Pancreas (tissue), 10 donors: ENCODE measurements around the gene ANO4. TPM values are rescaled to one million over a fixed set of nuclear protein-coding genes. Genes with fewer than 3 reads are reported as not detected.

Source experiments
- ATAC-seq, 4 donors: fragments of 200-7000 bp; cut with Tn5 transposase; one replicate each; pipeline versions ENCODE4 v1.8.0 to v1.9.1; 2020; ENCODE audit warnings: mild to moderate bottlenecking in 4 of 4, moderate library complexity in 4 of 4
- DNase-seq, 6 donors: peaks; one replicate each; pipeline ENCODE4 v3.0.0-alpha.2; 2020
- FAIRE-seq: peaks from 2 replicates; lab custom pipeline; 2012; peaks lifted over from hg19 to GRCh38; lab: Jason Lieb, UNC
- H3K27ac ChIP-seq, 4 donors: fragments of 200-600 bp; sonication (generic); 1 replicate in 3 of 4; 2 replicates in 1 of 4; pipeline versions ENCODE4 v1.5.0 to v1.8.0; 2020
- H3K27me3 ChIP-seq, 4 donors: fragments of 200-600 bp; one replicate each; pipeline ENCODE4 v1.8.0; 2021
- H3K36me3 ChIP-seq, 3 donors: fragments of 200-600 bp; sonication (generic) in 1 of 3; one replicate each; pipeline versions ENCODE4 v1.5.0 to v1.8.0; 2020 to 2021
- H3K4me1 ChIP-seq, 3 donors: fragments of 200-600 bp; one replicate each; pipeline ENCODE4 v1.8.0; 2021
- H3K4me3 ChIP-seq, 4 donors: fragments of 200-600 bp; sonication (generic) in 2 of 4; one replicate each; pipeline versions ENCODE4 v1.5.0 to v1.8.0; 2020 to 2021
- H3K9me3 ChIP-seq, 4 donors: fragments of 200-600 bp; one replicate each; pipeline ENCODE4 v1.8.0; 2021
- WGBS, 2 donors: extraction: QIAGEN DNeasy Blood & Tissue Kit; methylation state at CpG; one replicate each; pipeline ENCODE4 v1.1.7; 2013; 5-methylcytosine and 5-hydroxymethylcytosine counted together
- intact Hi-C, 3 donors: fragments of 100-400 bp; cut with DNase I; formaldehyde crosslinking; loops; one replicate each; pipeline versions ENCODE4 v1.11.1 to v1.14.2; 2022
- polyA plus RNA-seq, 2 donors: library from polyadenylated mRNA; stranded (reverse); fragments of 200-250 nt; gene quantifications; one replicate each; pipeline ENCODE4 v1.2.3, GENCODE V29; 2013
- total RNA-seq, 6 donors: library from RNA; stranded (reverse); fragmentation: NEBNext Ultra II Directional in 4 of 6; extraction: Animal tissue kit (Norgen Biotek cat#: 25700) in 4 of 6; gene quantifications; one replicate each; pipeline versions ENCODE4 v1.2.1 to v1.2.4, GENCODE V29; 2021 to 2023
- TF ChIP-seq, protein P1 (sequence below), 4 donors: fragments of 200-600 bp; sonication (generic) in 3 of 4; IDR thresholded peaks; one replicate each; pipeline versions ENCODE4 v1.5.0 to v1.8.0; 2021; ENCODE audit warnings: antibody characterized with exemption in 4 of 4
- donor health status: healthy with polysubstance abuse.
- donor health status: DM: no; HTN: no; CAD: no; lungs with moderate emphysema.
- donor health status: DM: no; HTN: no; CAD: no.
- donor health status: control.
- donor health status: control.
- donor health status: Bipolar disorder and iron deficiency.
- donor health status: DM: yes; HTN: yes; CAD: no.
- donor health status: DM: no; HTN: no; CAD: no.
- donor health status: DM: no; HTN: no; CAD: no.
- donor health status: DM: yes; HTN: yes; CAD: no.

The ANO4 gene
- total and polyA plus RNA-seq, 8 donors, result 0.14 to 2.1 (median 0.28) TPM; not detected in 1

DNA sequence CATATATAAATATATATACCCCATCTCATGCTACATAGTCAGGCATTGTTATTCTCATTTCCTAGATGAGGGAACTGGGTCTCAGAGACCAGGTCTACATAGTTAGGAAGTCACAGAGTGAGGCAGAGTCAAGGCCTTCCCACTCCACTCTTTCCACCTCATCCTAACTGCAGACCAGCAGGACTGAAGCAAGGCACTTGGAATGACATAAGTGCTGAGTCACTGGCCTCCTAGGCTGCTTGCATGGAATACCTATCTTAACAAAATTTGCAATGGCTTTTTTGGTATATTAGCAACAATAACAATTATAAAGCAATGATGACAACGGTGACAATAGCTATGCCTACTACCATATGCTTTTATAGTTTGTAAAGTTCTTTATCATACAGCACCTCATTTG lies 5.4 kb upstream of the ANO4 start:
- ATAC-seq (no peak), DNase-seq (no peak), FAIRE-seq (no peak)
- Histone ChIP-seq H3K27me3 (peaks cover 0 to 2% (median 0%) of the 10 kb centered on the region in 4 donors), H3K36me3 (no peaks in the 10 kb centered on the region), H3K4me3 (no peak overlapping the region), H3K9me3 (no peaks in the 10 kb centered on the region), H3K27ac (no peak overlapping the region), H3K4me1 (no peaks in the 10 kb centered on the region)
- intact Hi-C loops, result no loop called here
- WGBS, 2 donors, result 75 to 87% methylated on average over 1 of the region's 1 CpG
- TF ChIP-seq, protein P1, sequence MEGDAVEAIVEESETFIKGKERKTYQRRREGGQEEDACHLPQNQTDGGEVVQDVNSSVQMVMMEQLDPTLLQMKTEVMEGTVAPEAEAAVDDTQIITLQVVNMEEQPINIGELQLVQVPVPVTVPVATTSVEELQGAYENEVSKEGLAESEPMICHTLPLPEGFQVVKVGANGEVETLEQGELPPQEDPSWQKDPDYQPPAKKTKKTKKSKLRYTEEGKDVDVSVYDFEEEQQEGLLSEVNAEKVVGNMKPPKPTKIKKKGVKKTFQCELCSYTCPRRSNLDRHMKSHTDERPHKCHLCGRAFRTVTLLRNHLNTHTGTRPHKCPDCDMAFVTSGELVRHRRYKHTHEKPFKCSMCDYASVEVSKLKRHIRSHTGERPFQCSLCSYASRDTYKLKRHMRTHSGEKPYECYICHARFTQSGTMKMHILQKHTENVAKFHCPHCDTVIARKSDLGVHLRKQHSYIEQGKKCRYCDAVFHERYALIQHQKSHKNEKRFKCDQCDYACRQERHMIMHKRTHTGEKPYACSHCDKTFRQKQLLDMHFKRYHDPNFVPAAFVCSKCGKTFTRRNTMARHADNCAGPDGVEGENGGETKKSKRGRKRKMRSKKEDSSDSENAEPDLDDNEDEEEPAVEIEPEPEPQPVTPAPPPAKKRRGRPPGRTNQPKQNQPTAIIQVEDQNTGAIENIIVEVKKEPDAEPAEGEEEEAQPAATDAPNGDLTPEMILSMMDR (IDR thresholded peaks at IDR 0.05), result no peak

DNA sequence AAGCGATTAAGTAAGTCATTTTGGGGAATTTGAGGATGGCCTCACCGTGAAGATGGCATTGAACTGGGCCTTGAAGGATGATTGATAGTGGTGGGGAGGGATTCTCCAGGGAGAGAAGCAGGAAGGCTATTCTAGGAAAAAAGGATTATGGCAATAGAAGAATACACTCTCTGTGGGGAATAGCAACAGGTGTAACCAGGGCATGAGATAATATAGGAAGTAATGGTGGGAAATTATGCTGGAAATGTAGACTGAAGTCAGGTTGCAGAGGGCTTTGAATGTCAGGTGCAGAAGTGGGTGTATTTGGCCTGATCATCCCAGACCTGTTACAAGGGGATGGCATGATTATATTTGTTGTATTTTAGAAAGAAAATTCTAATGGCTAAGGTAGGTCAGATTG lies 4.6 kb upstream of the ANO4 start:
- Histone ChIP-seq H3K27me3 (peaks cover 0 to 2% (median 0%) of the 10 kb centered on the region in 4 donors), H3K9me3 (no peaks in the 10 kb centered on the region), H3K4me3 (no peak overlapping the region), H3K4me1 (no peaks in the 10 kb centered on the region), H3K36me3 (no peaks in the 10 kb centered on the region), H3K27ac (no peak overlapping the region)
- no peak for ATAC-seq
- TF ChIP-seq, protein P1 (IDR thresholded peaks at IDR 0.05), result no peak
- no peak for FAIRE-seq
- WGBS, 2 donors, result 32 to 42% methylated on average over 2 of the region's 2 CpGs
- intact Hi-C loops, result no loop called here
- DNase-seq, result no peak

DNA sequence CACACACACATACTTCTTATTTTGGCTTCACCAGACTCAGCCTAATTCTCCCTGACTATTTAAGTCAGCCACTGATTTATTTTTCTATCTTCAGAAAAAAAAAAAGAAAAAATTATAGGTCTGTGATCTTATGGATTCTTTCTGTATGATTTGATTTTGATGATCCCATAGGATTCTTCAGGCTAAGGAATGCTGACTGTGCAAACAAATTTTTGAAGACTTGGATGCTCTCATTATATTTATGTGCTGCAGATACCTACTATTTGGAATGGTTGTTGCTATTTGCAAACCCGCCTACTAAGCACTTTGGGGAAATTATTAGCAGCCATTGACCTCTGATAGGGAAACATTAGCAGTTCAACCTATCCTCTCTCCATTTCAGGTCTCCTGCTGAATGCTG lies 4.0 kb upstream of the ANO4 start:
- Histone ChIP-seq H3K4me1 (no peaks in the 10 kb centered on the region), H3K27me3 (peaks cover 0 to 2% (median 0%) of the 10 kb centered on the region in 4 donors), H3K36me3 (no peaks in the 10 kb centered on the region), H3K9me3 (no peaks in the 10 kb centered on the region), H3K27ac (no peak overlapping the region), H3K4me3 (no peak overlapping the region)
- 54 to 90% methylated on average over 1 of the region's 1 CpG for WGBS, 2 donors
- DNase-seq, result no peak
- FAIRE-seq, result no peak
- no peak for ATAC-seq
- intact Hi-C loops, result no loop called here
- TF ChIP-seq, protein P1 (IDR thresholded peaks at IDR 0.05), result no peak

DNA sequence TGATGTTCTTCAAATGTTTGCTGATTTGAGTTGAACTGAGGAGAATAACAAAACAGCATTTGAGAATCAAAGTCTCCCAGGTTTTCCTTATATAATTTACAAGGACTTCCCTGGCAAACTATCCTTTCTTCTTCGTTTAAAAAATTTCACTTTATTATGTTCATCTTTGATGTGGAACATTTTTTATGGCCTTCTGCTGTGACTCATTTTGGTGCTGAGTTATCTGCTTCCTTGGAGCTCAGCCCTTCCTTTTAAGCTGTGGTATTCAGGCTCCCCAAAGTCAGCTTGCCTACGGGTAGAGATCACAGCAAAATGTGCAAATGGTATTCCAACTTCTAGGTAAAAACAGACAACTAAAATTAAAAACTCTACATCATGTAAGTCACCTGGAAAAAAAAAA lies 1.4 kb upstream of the ANO4 start:
- FAIRE-seq (no peak), ATAC-seq (no peak), DNase-seq (no peak)
- Histone ChIP-seq H3K27ac (no peak overlapping the region), H3K4me1 (no peaks in the 10 kb centered on the region), H3K9me3 (no peaks in the 10 kb centered on the region), H3K27me3 (peaks cover 0 to 2% (median 0%) of the 10 kb centered on the region in 4 donors), H3K4me3 (no peak overlapping the region), H3K36me3 (no peaks in the 10 kb centered on the region)
- intact Hi-C loops, result no loop called here
- 27 to 45% methylated on average over 2 of the region's 2 CpGs for WGBS, 2 donors
- TF ChIP-seq, protein P1 (IDR thresholded peaks at IDR 0.05), result no peak

DNA sequence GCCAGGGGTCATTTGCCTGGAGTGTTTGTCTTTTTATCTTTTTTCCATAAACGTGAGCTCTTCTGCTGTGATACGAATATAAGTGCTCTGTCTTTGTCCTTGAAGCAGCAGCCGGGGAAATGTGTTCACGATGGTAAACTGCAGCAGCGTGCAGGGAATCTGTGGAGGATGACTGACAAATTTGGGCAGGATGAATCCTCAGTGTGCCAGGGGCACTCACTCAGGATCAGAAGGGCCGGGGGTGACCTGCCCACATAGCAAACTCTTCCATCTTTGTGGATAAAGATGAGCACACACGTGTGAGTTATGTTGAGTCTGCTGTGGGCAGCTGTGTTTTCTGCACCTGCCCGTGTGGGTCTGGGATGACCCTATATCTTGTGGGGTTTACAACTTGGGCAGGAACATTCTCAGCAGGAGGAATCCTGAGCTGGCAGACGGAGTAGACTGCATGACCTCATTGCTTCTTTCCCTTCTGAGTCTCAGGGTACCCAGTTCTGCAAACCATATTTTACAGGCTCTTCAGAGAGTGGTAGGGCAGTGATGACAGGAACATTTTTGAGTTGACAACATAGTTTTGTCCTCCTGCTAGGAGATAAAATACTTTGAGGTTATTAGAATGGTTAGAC lies 711 bp downstream of the ANO4 start:
- no peak overlapping the region for H3K4me3 ChIP-seq
- no peaks in the 10 kb centered on the region for H3K4me1 ChIP-seq
- WGBS, 2 donors, result 16 to 21% methylated on average over 9 of the region's 9 CpGs
- DNase-seq, result no peak
- no peaks in the 10 kb centered on the region for H3K36me3 ChIP-seq
- H3K27ac ChIP-seq, result no peak overlapping the region
- no peak for ATAC-seq
- H3K9me3 ChIP-seq, result no peaks in the 10 kb centered on the region
- intact Hi-C loops, result no loop called here
- TF ChIP-seq, protein P1 (IDR thresholded peaks at IDR 0.05), result no peak
- FAIRE-seq, result no peak
- H3K27me3 ChIP-seq, result peaks cover 0 to 2% (median 0%) of the 10 kb centered on the region in 4 donors
